Peyer's patch (tissue), 4 donors: ENCODE data around the gene STYX. TPM values are rescaled to one million over a fixed set of nuclear protein-coding genes. Genes with fewer than 3 reads are reported as not detected.

ENCODE experiments used
- DNase-seq, 3 donors: peaks; one replicate each; pipeline ENCODE4 v3.0.0-alpha.2; 2017 to 2019
- H3K27ac ChIP-seq, 4 donors: fragments of 200-600 bp; sonication (generic); one replicate each; pipeline ENCODE4 v1.5.1; 2016 to 2019
- H3K27me3 ChIP-seq, 2 donors: fragments of 200-600 bp; sonication (generic); one replicate each; pipeline ENCODE4 v1.5.1; 2019
- H3K36me3 ChIP-seq, 3 donors: fragments of 200-600 bp; sonication (generic); one replicate each; pipeline ENCODE4 v1.5.1; 2016 to 2019
- H3K4me1 ChIP-seq, 4 donors: fragments of 200-600 bp; sonication (generic); one replicate each; pipeline ENCODE4 v1.5.1; 2016 to 2019
- H3K4me3 ChIP-seq, 4 donors: fragments of 200-600 bp; sonication (generic); 1 replicate in 3 of 4; 2 replicates in 1 of 4; pipeline ENCODE4 v1.5.1; 2016 to 2019; ENCODE audit warnings: mild to moderate bottlenecking in 1 of 4
- H3K9me3 ChIP-seq, 4 donors: fragments of 200-600 bp; sonication (generic); one replicate each; pipeline ENCODE4 v1.5.1; 2016 to 2019; ENCODE audit warnings: mild to moderate bottlenecking in 1 of 4
- POLR2A ChIP-seq, 2 donors: fragments of 450-650 bp; IDR thresholded peaks; one replicate each; pipeline ENCODE4 v1.5.1; 2017; ENCODE audit warnings: antibody characterized with exemption in 2 of 2, mild to moderate bottlenecking in 2 of 2, moderate library complexity in 2 of 2
- total RNA-seq, 4 donors: library from RNA; depleted of rRNA; stranded (reverse); fragments of >200 nt; gene quantifications; one replicate each; pipeline ENCODE4 v1.1.0, GENCODE V29; 2016
- TF ChIP-seq, protein P1 (sequence below), 6 experiments: fragments of 450-650 bp in 4 of 6; fragments of 200-600 bp in 2 of 6; sonication (generic) in 1 of 6; IDR thresholded peaks; one replicate each; pipeline ENCODE4 v1.5.1; 2017 to 2019; ENCODE audit warnings: antibody characterized with exemption in 6 of 6, mild to moderate bottlenecking in 3 of 6, moderate library complexity in 1 of 6

The STYX gene
- total RNA-seq, 4 donors from 2014 or later, result 8.8 to 10.7 (median 9.9) TPM

- peaks cover 0 to 10% (median 0%) of the 10 kb centered on the region in 4 donors for H3K4me1 ChIP-seq
- no peaks in the 10 kb centered on the region for H3K27me3 ChIP-seq
- TF ChIP-seq, protein P1, sequence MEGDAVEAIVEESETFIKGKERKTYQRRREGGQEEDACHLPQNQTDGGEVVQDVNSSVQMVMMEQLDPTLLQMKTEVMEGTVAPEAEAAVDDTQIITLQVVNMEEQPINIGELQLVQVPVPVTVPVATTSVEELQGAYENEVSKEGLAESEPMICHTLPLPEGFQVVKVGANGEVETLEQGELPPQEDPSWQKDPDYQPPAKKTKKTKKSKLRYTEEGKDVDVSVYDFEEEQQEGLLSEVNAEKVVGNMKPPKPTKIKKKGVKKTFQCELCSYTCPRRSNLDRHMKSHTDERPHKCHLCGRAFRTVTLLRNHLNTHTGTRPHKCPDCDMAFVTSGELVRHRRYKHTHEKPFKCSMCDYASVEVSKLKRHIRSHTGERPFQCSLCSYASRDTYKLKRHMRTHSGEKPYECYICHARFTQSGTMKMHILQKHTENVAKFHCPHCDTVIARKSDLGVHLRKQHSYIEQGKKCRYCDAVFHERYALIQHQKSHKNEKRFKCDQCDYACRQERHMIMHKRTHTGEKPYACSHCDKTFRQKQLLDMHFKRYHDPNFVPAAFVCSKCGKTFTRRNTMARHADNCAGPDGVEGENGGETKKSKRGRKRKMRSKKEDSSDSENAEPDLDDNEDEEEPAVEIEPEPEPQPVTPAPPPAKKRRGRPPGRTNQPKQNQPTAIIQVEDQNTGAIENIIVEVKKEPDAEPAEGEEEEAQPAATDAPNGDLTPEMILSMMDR (IDR thresholded peaks at IDR 0.05), result no peak
- no peak for TF ChIP-seq POLR2A (IDR thresholded peaks at IDR 0.05)
- no peak for DNase-seq
- H3K4me3 ChIP-seq, result no peak overlapping the region
- no peaks in the 10 kb centered on the region for H3K36me3 ChIP-seq
- no peaks in the 10 kb centered on the region for H3K9me3 ChIP-seq
- H3K27ac ChIP-seq, result no peak overlapping the region
Observed at GRCh38 chr14:52693036-52693435, 36.9 kb upstream of the STYX start.

DNA sequence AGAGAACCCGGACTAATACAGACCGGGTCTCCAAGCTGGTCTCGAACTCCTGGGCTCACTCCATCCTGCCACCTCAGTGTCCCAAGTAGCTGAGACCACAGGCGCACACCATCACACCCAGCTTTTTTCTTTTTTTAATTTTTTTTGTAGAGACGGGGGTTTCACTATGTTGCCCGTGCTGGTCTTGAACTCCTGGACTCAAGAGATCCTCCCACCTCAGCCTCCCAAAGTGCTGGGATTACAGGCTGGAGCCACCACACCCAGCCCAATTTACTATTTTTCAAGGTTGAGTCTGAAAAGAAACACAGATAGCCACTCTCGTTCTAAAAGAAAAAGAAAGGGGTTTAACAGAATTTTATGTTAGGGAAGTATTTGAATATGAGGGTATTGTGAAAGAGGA is 36.4 kb upstream of the STYX start:
- Histone ChIP-seq H3K4me1 (peaks cover 0 to 10% (median 0%) of the 10 kb centered on the region in 4 donors), H3K27ac (no peak overlapping the region), H3K27me3 (no peaks in the 10 kb centered on the region), H3K4me3 (no peak overlapping the region), H3K36me3 (no peaks in the 10 kb centered on the region), H3K9me3 (no peaks in the 10 kb centered on the region)
- no peak for TF ChIP-seq POLR2A (IDR thresholded peaks at IDR 0.05)
- TF ChIP-seq, protein P1 (IDR thresholded peaks at IDR 0.05), result no peak
- no peak for DNase-seq

- DNase-seq, result peak in 2 of 3 donors; percentile 79 to 85
- TF ChIP-seq POLR2A (IDR thresholded peaks at IDR 0.05), result no peak
- TF ChIP-seq, protein P1 (IDR thresholded peaks at IDR 0.05), result peak in 3 of 6 experiments; percentile 17 to 32 (median 23)
- peak overlapping the region; percentile 93 to 96 (median 94) for H3K4me3 ChIP-seq
- H3K27me3 ChIP-seq, result no peaks in the 10 kb centered on the region
- H3K27ac ChIP-seq, result peak overlapping the region; percentile 91 to 99 (median 98)
- no peaks in the 10 kb centered on the region for H3K36me3 ChIP-seq
- peaks cover 0 to 10% (median under 1%) of the 10 kb centered on the region in 4 donors for H3K4me1 ChIP-seq
- H3K9me3 ChIP-seq, result no peaks in the 10 kb centered on the region
Observed at GRCh38 chr14:52694761-52695480, 35.0 kb upstream of the STYX start.

GRCh38 chr14:52695481-52696091 is 34.4 kb upstream of the STYX start, which contains the start of gene ERO1A:
Gene ERO1A, minus strand, starts transcription at chr14:52695558. Its CDS starts 77 bp downstream, at chr14:52695481.
- H3K9me3 ChIP-seq, result no peaks in the 10 kb centered on the region
- peaks cover 0 to 10% (median 3%) of the 10 kb centered on the region in 4 donors for H3K4me1 ChIP-seq

DNA sequence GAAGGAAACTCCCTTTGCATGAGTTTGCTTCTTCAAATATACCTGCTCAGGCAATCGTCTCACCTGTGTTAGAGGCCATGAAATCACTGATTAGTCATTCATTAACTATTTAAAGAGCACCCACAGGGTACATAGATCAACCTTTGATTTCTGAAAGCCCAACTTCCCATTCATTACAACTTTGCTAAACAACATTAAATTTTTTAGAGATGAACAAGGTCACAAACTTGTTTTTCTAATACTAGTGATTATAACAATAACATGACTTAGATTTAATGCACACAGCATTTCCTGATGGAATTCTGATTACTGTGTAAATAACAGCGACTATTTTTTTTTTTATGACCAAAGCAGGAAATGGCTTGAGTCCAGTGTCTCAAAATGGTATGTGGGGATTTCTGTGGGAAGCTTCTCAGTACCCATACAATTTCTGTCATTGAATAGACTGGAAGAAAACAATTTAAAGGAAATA is 29.2 kb upstream of the STYX start:
- Histone ChIP-seq H3K27me3 (no peaks in the 10 kb centered on the region), H3K4me3 (no peak overlapping the region), H3K4me1 (peaks cover 0 to 6% (median 0%) of the 10 kb centered on the region in 4 donors), H3K27ac (peak overlapping the region in 3 of 4 donors; percentile 24 to 80 (median 76)), H3K36me3 (no peaks in the 10 kb centered on the region), H3K9me3 (no peaks in the 10 kb centered on the region)
- TF ChIP-seq, protein P1 (IDR thresholded peaks at IDR 0.05), result no peak
- TF ChIP-seq POLR2A (IDR thresholded peaks at IDR 0.05), result no peak
- no peak for DNase-seq

More at GRCh38 chr14:52695481-52696091, 34.4 kb upstream of the STYX start, which contains the start of gene ERO1A:
- peak within 1 kb of the TSS; percentile 91 to 99 (median 98) for H3K27ac ChIP-seq
- H3K36me3 ChIP-seq, result no peaks in the 10 kb centered on the region
- peak; percentile 46 to 73 for TF ChIP-seq POLR2A (IDR thresholded peaks at IDR 0.05)
- TF ChIP-seq, protein P1 (IDR thresholded peaks at IDR 0.05), result peak in 3 of 6 experiments; percentile 5 to 24 (median 20)
- H3K4me3 ChIP-seq, result peak within 1 kb of the TSS; percentile 93 to 96 (median 94)
- peak; percentile 59 to 94 (median 91) for DNase-seq
- no peaks in the 10 kb centered on the region for H3K27me3 ChIP-seq
